H1 (cell line): ENCODE measurements around the gene AMT. TPM values are rescaled to one million over a fixed set of nuclear protein-coding genes. Genes with fewer than 3 reads are reported as not detected.

Experiments used
- CTCF ChIA-PET: fragments of 300-600 bp; sonication (Branson Sonifier 250); formaldehyde crosslinking; loops from one replicate; lab custom pipeline; 2021; ENCODE audit not compliant: partially characterized antibody; lab: Charles Lee
- POLR2A ChIA-PET: fragments of 300-600 bp; sonication (Branson Sonifier 250); formaldehyde crosslinking; loops from one replicate; lab custom pipeline; 2021; ENCODE audit warnings: inconsistent platforms; ENCODE audit not compliant: partially characterized antibody; lab: Charles Lee
- DNase-seq, 2 experiments: peaks; one replicate each; pipeline versions ENCODE4 v3.0.0 to v3.0.0-alpha.2; 2010 to 2022; ENCODE audit warnings: low spot score in 2 of 2, low read depth in 1 of 2, mixed read lengths in 1 of 2
- FAIRE-seq: peaks from 2 replicates; lab custom pipeline; 2011; peaks lifted over from hg19 to GRCh38; lab: Jason Lieb, UNC
- H2AFZ ChIP-seq: 2 replicates; pipeline ENCODE4 v1.8.1; 2012; ENCODE audit warnings: low read length, inconsistent platforms
- H2AK5ac ChIP-seq: 2 replicates; pipeline ENCODE4 v1.6.1; 2013; ENCODE audit warnings: low read depth, low read length
- H2BK120ac ChIP-seq: replicated peaks from 2 replicates; pipeline ENCODE3; 2013; ENCODE audit warnings: low read depth, low read length, inconsistent platforms
- H2BK12ac ChIP-seq: 2 replicates; pipeline ENCODE4 v1.6.1; 2013; ENCODE audit warnings: low read depth, low read length
- H2BK15ac ChIP-seq: 2 replicates; pipeline ENCODE4 v1.6.1; 2013; ENCODE audit warnings: low read length
- H2BK20ac ChIP-seq: 2 replicates; pipeline ENCODE4 v1.6.1; 2013; ENCODE audit warnings: low read length
- H2BK5ac ChIP-seq: 2 replicates; pipeline ENCODE4 v1.6.1; 2013; ENCODE audit warnings: low read depth, low read length
- H3K14ac ChIP-seq: 2 replicates; pipeline ENCODE4 v1.6.1; 2013; ENCODE audit warnings: inconsistent platforms; ENCODE audit not compliant: insufficient read length
- H3K18ac ChIP-seq: 2 replicates; pipeline ENCODE4 v1.6.1; 2013; ENCODE audit warnings: low read length; ENCODE audit errors: extremely low read depth
- H3K23ac ChIP-seq: 2 replicates; pipeline ENCODE4 v1.6.1; 2013; ENCODE audit warnings: inconsistent platforms; ENCODE audit not compliant: insufficient read length
- H3K23me2 ChIP-seq: 2 replicates; pipeline ENCODE4 v1.6.1; 2013; ENCODE audit warnings: low read depth, low read length
- H3K27ac ChIP-seq: 2 replicates; pipeline ENCODE4 v1.6.1; 2011; ENCODE audit warnings: low read depth, low read length, inconsistent platforms
- H3K27me3 ChIP-seq, 4 experiments: replicated peaks in 1 of 4; 1 replicate in 1 of 4; 2 replicates in 3 of 4; pipeline versions ENCODE4 v1.6.1 to v1.8.1; 2011 to 2013; ENCODE audit warnings: low read length in 3 of 4, mild to moderate bottlenecking in 3 of 4, inconsistent platforms in 2 of 4, mixed read lengths in 2 of 4, moderate library complexity in 1 of 4; ENCODE audit not compliant: control insufficient read depth in 3 of 4, insufficient read depth in 3 of 4; ENCODE audit errors: extremely low read depth in 1 of 4
- H3K36me3 ChIP-seq, 4 experiments: 2 replicates each; pipeline versions ENCODE4 v1.6.1 to v1.8.1; 2011 to 2013; ENCODE audit warnings: mild to moderate bottlenecking in 4 of 4, low read length in 3 of 4, moderate library complexity in 2 of 4, control low read depth in 1 of 4, inconsistent platforms in 1 of 4; ENCODE audit not compliant: insufficient read depth in 4 of 4, control insufficient read depth in 2 of 4
- H3K4ac ChIP-seq: replicated peaks from 2 replicates; pipeline ENCODE3; 2013; ENCODE audit warnings: low read length, low read depth, mixed read lengths, inconsistent platforms; ENCODE audit not compliant: insufficient read length
- H3K4me1 ChIP-seq, 4 experiments: replicated peaks in 1 of 4; 1 replicate in 1 of 4; 2 replicates in 3 of 4; pipeline versions ENCODE4 v1.6.1 to v1.8.1; 2011 to 2013; ENCODE audit warnings: low read length in 3 of 4, inconsistent platforms in 2 of 4, mixed read lengths in 1 of 4; ENCODE audit not compliant: insufficient read depth in 4 of 4, control insufficient read depth in 3 of 4
- H3K4me2 ChIP-seq, 2 experiments: 2 replicates each; pipeline versions ENCODE4 v1.6.1 to v1.8.1; 2011 to 2013; ENCODE audit warnings: low read depth in 2 of 2, low read length in 2 of 2, control low read depth in 1 of 2, inconsistent platforms in 1 of 2, mild to moderate bottlenecking in 1 of 2; ENCODE audit not compliant: insufficient read depth in 1 of 2
- H3K4me3 ChIP-seq, 4 experiments: fragments of 200-600, 300-600 bp in 1 of 4; sonication (generic), shearing (Covaris generic), sonication (Bioruptor Twin) in 1 of 4; 2 replicates each; pipeline versions ENCODE4 v1.5.1 to v1.8.1; 2011 to 2016; ENCODE audit warnings: low read length in 4 of 4, low read depth in 3 of 4, control low read depth in 2 of 4, inconsistent platforms in 2 of 4, mild to moderate bottlenecking in 2 of 4, mixed read lengths in 1 of 4, moderate library complexity in 1 of 4; ENCODE audit not compliant: insufficient read depth in 2 of 4; ENCODE audit errors: extremely low read depth in 1 of 4
- H3K56ac ChIP-seq: replicated peaks from 2 replicates; pipeline ENCODE3; 2013; ENCODE audit warnings: low read depth, mild to moderate bottlenecking, mixed read lengths, low read length, inconsistent platforms; ENCODE audit not compliant: insufficient read length
- H3K79me1 ChIP-seq: 2 replicates; pipeline ENCODE4 v1.6.1; 2013; ENCODE audit warnings: low read depth, low read length, control low read depth
- H3K79me2 ChIP-seq, 2 experiments: 2 replicates each; pipeline versions ENCODE4 v1.6.1 to v1.8.1; 2012 to 2013; ENCODE audit warnings: low read length in 2 of 2, mild to moderate bottlenecking in 2 of 2, inconsistent platforms in 1 of 2; ENCODE audit not compliant: insufficient read depth in 2 of 2, control insufficient read depth in 1 of 2
- H3K9ac ChIP-seq, 4 experiments: replicated peaks in 1 of 4; 1 replicate in 1 of 4; 2 replicates in 3 of 4; pipeline versions ENCODE4 v1.6.1 to v1.8.1; 2011 to 2013; ENCODE audit warnings: low read depth in 3 of 4, low read length in 3 of 4, control low read depth in 2 of 4, mild to moderate bottlenecking in 2 of 4, moderate library complexity in 2 of 4, inconsistent platforms in 1 of 4; ENCODE audit errors: extremely low read depth in 1 of 4
- H3K9me3 ChIP-seq, 2 experiments: 2 replicates each; pipeline versions ENCODE4 v1.6.1 to v1.8.1; 2012 to 2013; ENCODE audit warnings: mild to moderate bottlenecking in 2 of 2, moderate library complexity in 2 of 2, control low read depth in 1 of 2, inconsistent platforms in 1 of 2, low read depth in 1 of 2, low read length in 1 of 2, mixed read lengths in 1 of 2; ENCODE audit not compliant: insufficient read depth in 2 of 2
- H4K20me1 ChIP-seq, 2 experiments: replicated peaks in 1 of 2; 2 replicates each; pipeline versions ENCODE3 to v1.8.1; 2011 to 2013; ENCODE audit warnings: inconsistent platforms in 2 of 2, low read length in 2 of 2, mild to moderate bottlenecking in 1 of 2; ENCODE audit not compliant: insufficient read depth in 2 of 2, control insufficient read depth in 1 of 2
- H4K5ac ChIP-seq: 2 replicates; pipeline ENCODE4 v1.6.1; 2013; ENCODE audit warnings: low read length, low read depth, mixed read lengths, inconsistent platforms; ENCODE audit not compliant: insufficient read length
- H4K8ac ChIP-seq: 2 replicates; pipeline ENCODE4 v1.8.0; 2013; ENCODE audit warnings: mild to moderate bottlenecking, moderate library complexity, low read length, inconsistent platforms; ENCODE audit not compliant: insufficient read depth; ENCODE audit errors: extremely low read depth
- H4K91ac ChIP-seq: replicated peaks from 2 replicates; pipeline ENCODE3; 2013; ENCODE audit warnings: low read length, mixed read lengths, inconsistent platforms; ENCODE audit not compliant: insufficient read length
- ATF2 ChIP-seq: IDR thresholded peaks from 2 replicates; pipeline ENCODE4 v1.6.1; 2012; ENCODE audit warnings: low read length, inconsistent platforms
- E2F6 ChIP-seq: IDR thresholded peaks from 2 replicates; pipeline ENCODE4 v1.6.1; 2012; ENCODE audit warnings: inconsistent platforms
- EGR1 ChIP-seq: IDR thresholded peaks from 2 replicates; pipeline ENCODE4 v1.6.1; 2011; ENCODE audit warnings: low read depth, low read length, borderline replicate concordance
- JUN ChIP-seq: IDR thresholded peaks from 2 replicates; pipeline ENCODE4 v1.6.1; 2011; ENCODE audit warnings: low read depth, mild to moderate bottlenecking, improper control_type of control experiment, low read length
- PHF8 ChIP-seq: fragments of 200-600 bp; sonication (generic); conservative IDR thresholded peaks from 2 replicates; pipeline ENCODE4 v1.7.1; 2012; ENCODE audit warnings: low read depth, mild to moderate bottlenecking, inconsistent platforms, low read length, moderate library complexity
- POLR2AphosphoS5 ChIP-seq: IDR thresholded peaks from 2 replicates; pipeline ENCODE4 v1.6.1; 2011; ENCODE audit warnings: low read depth, low read length
- YY1 ChIP-seq: IDR thresholded peaks from 2 replicates; pipeline ENCODE4 v1.6.1; 2011; ENCODE audit warnings: low read depth, mild to moderate bottlenecking, low read length
- WGBS, 2 experiments: shearing (Covaris generic) in 1 of 2; methylation state at CpG; one replicate each; pipeline versions ENCODE4 v1.1.6 to v1.1.7; 2013 to 2015; ENCODE audit warnings: low lambda C conversion rate in 2 of 2, mixed read lengths in 2 of 2, inconsistent platforms in 1 of 2, low coverage in 1 of 2, missing lambda C conversion rate in 1 of 2; ENCODE audit not compliant: insufficient replicate concordance in 2 of 2, insufficient coverage in 1 of 2, insufficient read length in 1 of 2; ENCODE audit errors: extremely low coverage in 1 of 2, missing lambda C conversion rate in 1 of 2; 5-methylcytosine and 5-hydroxymethylcytosine counted together
- polyA plus RNA-seq, 7 experiments: library from polyadenylated mRNA; depleted of rRNA in 3 of 7; stranded (reverse) in 5 of 7; unstranded in 2 of 7; fragments of >200 nt in 5 of 7; fragments of 200-250 nt in 2 of 7; gene quantifications; 1 replicate in 5 of 7; 2 replicates in 1 of 7; 4 replicates in 1 of 7; pipeline versions ENCODE4 v1.2.1 to v1.2.3, GENCODE V29; 2011 to 2013; ENCODE audit warnings: missing spikeins in 2 of 7, mixed read lengths in 2 of 7
- total RNA-seq: library from RNA; stranded (reverse); fragmentation: NEBNext Ultra II Directional; extraction: Animal tissue kit (Norgen Biotek cat#: 25700); gene quantifications from 2 replicates; pipeline ENCODE4 v1.2.1, GENCODE V29; 2021

Gene AMT
- total and polyA plus RNA-seq, 2 of the 8 experiments (the other 6 are each of a cell fraction or from before 2014, with no cell fraction given), result 46.5 to 92.4 TPM

- no peak overlapping the region for H3K14ac ChIP-seq
- WGBS, 2 experiments, result 4% methylated on average over 12 of the region's 14 CpGs; no CpG with 5 or more reads in 1 of the 2 experiments
- H3K27me3 ChIP-seq, result 0 out of 7 replicates have a peak, but pooled peaks cover 0 to 1% (median 0%) of the 10 kb centered on the region in 4 experiments
- peaks cover 0 to 5% (median 2%) of the 10 kb centered on the region in 4 experiments; a peak in 3 of 8 replicates for H3K36me3 ChIP-seq
- H2AK5ac ChIP-seq, result 0 out of 2 replicates have a peak overlapping the region, but pooled peaks have one; percentile 43
- peak overlapping the region; percentile 91 for H3K18ac ChIP-seq
- peak overlapping the region; percentile 71 to 94 for H3K4me2 ChIP-seq
- no peak for DNase-seq
- H4K8ac ChIP-seq, result peak overlapping the region; percentile 85; the same call in 1 of the 2 replicates
- no peak overlapping the region for H3K23ac ChIP-seq
- FAIRE-seq, result no peak
- H3K79me1 ChIP-seq, result peaks cover 4% of the 10 kb centered on the region; the same call in 1 of the 2 replicates
- ChIA-PET POLR2A (interaction anchor here (1.0 to 5.9 kb wide), 13 partner anchors 9 to 145 kb away, joined by 3 to 57 read pairs (median 4); partner anchors contain the start of genes C3orf62, DAG1, RHOA and TCTA), CTCF (interaction anchor here (0.6 to 2.3 kb wide), 9 partner anchors 8 to 83 kb away, joined by 3 to 11 read pairs (median 4); partner anchors contain the start of gene USP4)
- peak overlapping the region; percentile 87 to 93 (median 90) for H3K9ac ChIP-seq
- H4K91ac ChIP-seq, result peak overlapping the region; percentile 97
- H2BK12ac ChIP-seq, result peak overlapping the region; percentile 20; the same call in 1 of the 2 replicates
- peak overlapping the region; percentile 75 for H4K5ac ChIP-seq
- 0 out of 2 replicates have a peak overlapping the region, but pooled peaks have one; percentile 89 for H2BK15ac ChIP-seq
- no peak for TF ChIP-seq EGR1
- TF ChIP-seq E2F6, result 0 out of 2 replicates have a peak, but pooled peaks have one; percentile 14
- TF ChIP-seq PHF8, result peak; percentile 70
- no peak for TF ChIP-seq JUN
- TF ChIP-seq POLR2AphosphoS5, result peak; percentile 34; the same call in 1 of the 2 replicates
- 0 out of 2 replicates have a peak, but pooled peaks have one; percentile 6 for TF ChIP-seq ATF2
- TF ChIP-seq YY1, result peak; percentile 28; the same call in 1 of the 2 replicates
- H3K27ac ChIP-seq, result peak overlapping the region; percentile 60
- peaks cover 0 to 7% of the 10 kb centered on the region in 2 experiments; a peak in 1 of 4 replicates for H3K79me2 ChIP-seq
- H3K4me3 ChIP-seq, result peak overlapping the region; percentile 52 to 94 (median 84)
- H3K4ac ChIP-seq, result peak overlapping the region; percentile 40
- H3K4me1 ChIP-seq, result peaks cover 6 to 12% (median 8%) of the 10 kb centered on the region in 4 experiments
- H2BK5ac ChIP-seq, result peak overlapping the region; percentile 73; the same call in 1 of the 2 replicates
- no peak overlapping the region for H2BK120ac ChIP-seq
- H2AFZ ChIP-seq, result peak overlapping the region; percentile 24; the same call in 1 of the 2 replicates
- H4K20me1 ChIP-seq, result peaks cover 0 to 2% of the 10 kb centered on the region in 2 experiments
- H3K9me3 ChIP-seq, result no peaks in the 10 kb centered on the region
- H3K23me2 ChIP-seq, result peaks cover 12% of the 10 kb centered on the region
- no peak overlapping the region for H2BK20ac ChIP-seq
- H3K56ac ChIP-seq, result no peak overlapping the region
Observed at GRCh38 chr3:49421890-49422378, 339 bp downstream of the AMT start.
